GM18519 (cell line): ENCODE results near the gene SH3RF2.
"Not testable (repeated sequence)": the region's sequence is repeated elsewhere in the genome, so short reads cannot be mapped to it uniquely, and the experiment has no call there.

ENCODE experiments used
- ATAC-seq: cut with Tn5 transposase; IDR thresholded peaks from one replicate; pipeline ENCODE4 v1.9.1; 2021; ENCODE audit warnings: mild to moderate bottlenecking, moderate library complexity; ENCODE audit not compliant: unreplicated experiment, low FRiP score

SH3RF2 gene

GRCh38 chr5:146070746-146071145, 134.4 kb downstream of the SH3RF2 start:
- no peak for ATAC-seq

DNA sequence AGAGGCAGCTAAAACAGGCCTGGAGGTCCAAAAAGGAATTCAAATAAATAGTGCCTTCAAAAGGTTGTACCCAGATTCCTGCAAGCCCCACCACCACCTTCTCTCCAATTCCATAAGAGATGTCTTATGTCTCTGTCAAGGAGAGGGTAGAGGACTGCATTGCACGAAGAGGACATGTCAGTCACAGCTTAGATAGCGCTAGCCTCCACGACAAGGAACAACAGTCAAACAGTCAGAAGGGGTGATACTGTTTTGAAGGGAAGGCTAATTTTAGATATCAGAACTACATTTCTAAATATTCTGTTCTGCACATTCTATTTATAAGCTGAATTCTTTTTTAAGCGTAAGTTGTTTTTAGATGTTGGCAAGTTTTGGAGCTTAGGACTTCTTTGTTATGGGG, 134.8 kb downstream of the SH3RF2 start:
- no peak for ATAC-seq

GRCh38 chr5:146072595-146072994, 136.2 kb downstream of the SH3RF2 start:
- no peak for ATAC-seq

DNA sequence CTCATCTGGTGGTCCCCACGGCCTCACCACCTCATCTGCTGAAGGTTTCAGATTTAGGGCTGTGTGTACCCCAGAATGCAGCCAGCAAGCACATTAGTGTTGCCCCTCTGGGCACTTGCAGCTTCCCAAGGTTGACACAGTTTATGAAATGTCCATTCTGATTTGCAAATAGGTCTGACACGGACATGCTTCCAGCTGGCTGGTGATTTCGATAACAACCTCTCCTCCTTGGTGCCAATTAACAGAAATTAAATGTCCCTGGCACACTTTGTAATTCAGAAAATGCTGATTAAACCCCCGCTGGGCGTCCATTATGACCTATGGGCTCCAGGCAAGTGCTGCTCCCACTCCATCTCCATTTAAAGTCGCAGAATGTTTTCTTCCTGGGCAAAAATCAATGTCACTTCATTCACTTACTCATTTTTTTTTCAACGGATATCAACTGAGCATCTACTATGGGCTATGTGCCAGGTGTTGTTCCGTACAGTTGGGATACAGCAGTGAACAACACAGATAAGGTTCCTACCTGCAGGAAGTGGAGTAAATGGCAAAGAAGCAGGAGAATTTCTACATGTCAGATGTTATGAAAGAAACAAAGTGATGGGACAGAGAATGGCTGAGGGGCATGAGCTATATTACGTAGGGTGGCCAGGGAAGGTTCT, 137.0 kb downstream of the SH3RF2 start:
- ATAC-seq, result no peak

DNA sequence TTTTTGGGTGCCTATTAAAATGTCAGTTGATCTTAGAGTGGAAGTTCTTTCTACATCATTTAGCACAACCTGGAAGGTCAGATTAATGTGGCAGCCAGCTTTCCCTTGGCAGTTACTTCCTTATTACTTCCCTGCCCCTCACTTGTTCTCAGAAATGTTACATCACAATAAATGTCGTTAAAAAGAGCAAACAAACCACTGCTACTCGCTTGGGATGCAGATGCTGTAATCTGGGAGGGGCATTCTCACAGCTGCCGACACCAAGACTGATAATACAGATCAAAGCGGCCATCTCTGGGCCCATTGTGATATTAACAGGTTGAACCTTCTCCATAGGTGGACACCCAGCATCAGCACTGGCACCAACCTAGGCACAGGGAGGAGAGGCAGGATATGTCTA, 139.7 kb downstream of the SH3RF2 start:
- ATAC-seq, result no peak

DNA sequence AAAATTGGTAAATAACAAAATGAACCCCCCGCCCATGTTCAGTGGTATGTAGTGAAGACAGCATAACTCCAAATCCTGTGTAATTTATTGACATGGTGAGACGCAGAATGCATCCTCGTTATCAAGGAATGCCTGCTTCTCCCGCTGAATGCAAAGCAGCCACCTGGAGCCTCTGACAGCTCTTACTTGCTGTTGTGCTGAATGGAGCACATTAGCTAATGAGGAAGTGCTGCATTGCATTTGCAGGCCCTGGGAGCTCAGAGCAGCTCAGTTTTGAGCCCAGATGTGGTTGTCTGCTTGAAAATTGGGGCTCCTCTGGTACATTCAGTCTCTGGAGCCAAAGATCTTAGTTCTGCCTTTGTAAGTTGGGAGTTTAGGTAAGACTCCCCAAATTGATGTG, 140.1 kb downstream of the SH3RF2 start:
- ATAC-seq, result no peak

DNA sequence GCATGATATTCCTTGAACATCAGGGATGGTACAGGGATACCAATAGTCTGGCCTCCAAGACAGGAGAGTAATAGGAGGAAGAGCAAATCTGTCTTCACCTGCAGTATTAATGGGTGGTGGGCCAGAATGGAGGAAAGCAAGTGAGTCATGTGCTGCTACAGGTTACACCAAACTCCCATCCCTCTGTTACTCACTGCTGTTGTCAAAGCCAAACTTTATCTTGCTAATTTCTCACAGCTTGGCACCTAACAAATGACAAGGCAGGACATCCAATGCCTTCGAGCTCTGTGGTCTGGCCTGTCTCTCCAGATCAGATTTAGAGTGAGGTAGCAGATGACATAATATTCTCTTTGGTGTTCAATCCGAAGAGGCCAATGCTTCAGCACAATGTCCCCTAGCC, 142.2 kb downstream of the SH3RF2 start:
- no peak for ATAC-seq

DNA sequence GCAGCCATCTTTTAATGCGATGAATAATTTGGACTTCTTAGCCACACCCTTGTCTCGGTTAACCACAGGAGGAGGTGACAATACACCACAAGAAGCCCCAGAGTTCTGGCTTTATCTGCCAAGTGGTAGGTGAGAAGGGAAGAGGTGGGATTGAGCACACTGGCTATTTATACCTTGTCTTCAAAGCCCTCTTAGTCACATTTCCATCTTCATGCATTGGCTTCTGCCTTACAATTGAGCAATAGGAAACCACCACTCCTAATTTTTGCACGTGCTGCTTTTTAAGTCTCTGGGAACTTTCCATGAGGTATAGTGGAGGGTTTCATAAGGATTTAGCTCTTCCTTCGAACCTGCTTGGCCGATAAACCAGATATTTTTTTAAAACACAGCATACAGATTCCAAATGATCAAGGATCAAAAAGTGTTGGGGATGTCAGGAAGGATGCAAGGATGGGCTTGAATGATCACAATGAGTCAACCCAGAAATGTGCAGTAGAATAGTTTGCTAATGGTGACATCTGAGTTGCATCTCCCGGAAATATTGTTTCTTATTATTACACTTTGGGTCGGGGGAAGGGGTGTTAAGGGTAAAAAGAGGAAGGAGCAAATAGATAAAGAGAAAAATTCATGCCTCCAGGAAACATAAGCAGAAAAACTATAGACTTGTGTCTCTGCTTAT, 143.5 kb downstream of the SH3RF2 start:
- no peak for ATAC-seq

- no peak for ATAC-seq
These were observed 145.2 kb downstream of the SH3RF2 start for GRCh38 chr5:146081556-146081955.

- peak; percentile 84 for ATAC-seq
These were observed 146.4 kb downstream of the SH3RF2 start for GRCh38 chr5:146082798-146083197.

DNA sequence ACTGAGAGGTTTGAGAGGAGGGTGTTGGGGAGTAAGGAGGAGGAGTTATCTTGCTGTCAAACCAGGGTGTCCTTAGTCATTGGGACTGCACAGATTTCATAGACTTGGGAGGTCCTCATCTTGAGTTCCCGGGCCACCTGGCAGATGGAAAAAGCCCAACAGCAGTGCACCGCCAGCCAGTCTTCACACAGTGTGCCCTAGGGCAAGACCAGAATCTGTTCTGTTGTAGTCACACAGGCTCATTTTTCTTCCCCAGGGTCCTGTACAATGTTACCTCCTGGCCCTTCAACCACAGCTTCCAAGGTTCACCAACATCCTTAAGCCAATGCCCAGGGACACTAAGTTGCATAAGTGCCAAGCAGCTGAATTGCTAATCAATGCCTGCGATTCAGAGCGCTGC, 148.0 kb downstream of the SH3RF2 start:
- ATAC-seq, result no peak

GRCh38 chr5:146088098-146088497, 151.7 kb downstream of the SH3RF2 start:
- no peak for ATAC-seq

DNA sequence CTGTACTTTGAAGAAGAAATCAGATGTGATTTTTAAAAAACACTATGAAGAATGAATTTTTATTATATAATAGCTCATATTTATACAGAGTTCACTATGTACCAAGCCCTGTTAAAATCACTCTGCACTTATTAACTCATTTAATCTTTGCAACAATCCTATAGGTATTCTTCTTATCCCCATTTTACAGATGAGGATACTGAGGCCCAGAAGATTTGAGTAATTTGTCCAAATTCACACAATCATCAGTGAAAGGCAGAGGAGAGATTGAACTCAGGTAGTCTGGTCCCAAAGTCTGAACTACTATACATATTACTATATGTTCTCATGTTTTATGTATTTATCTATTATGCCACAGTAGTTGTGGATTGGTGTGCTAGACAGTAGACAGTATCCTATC, 152.9 kb downstream of the SH3RF2 start:
- ATAC-seq, result no peak

DNA sequence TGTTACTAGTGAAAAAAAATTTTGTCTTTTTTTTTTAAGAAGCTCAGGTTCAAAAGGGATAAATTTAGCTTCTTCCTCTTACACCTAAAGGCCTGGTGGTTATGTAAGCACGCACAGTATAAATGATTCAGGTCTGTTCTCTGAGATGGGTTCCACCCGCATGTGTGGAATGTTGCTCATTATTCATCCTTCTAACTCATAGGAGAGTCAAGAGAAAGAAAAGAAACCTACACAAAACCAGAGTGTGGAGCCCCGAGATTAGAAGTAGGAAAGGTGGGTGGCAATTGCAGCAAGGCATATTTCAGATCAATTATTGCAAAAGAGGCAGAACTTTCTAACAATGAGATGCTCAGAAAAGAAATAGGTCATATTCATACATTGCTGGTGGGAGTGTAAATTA, 155.5 kb downstream of the SH3RF2 start:
- no peak for ATAC-seq

DNA sequence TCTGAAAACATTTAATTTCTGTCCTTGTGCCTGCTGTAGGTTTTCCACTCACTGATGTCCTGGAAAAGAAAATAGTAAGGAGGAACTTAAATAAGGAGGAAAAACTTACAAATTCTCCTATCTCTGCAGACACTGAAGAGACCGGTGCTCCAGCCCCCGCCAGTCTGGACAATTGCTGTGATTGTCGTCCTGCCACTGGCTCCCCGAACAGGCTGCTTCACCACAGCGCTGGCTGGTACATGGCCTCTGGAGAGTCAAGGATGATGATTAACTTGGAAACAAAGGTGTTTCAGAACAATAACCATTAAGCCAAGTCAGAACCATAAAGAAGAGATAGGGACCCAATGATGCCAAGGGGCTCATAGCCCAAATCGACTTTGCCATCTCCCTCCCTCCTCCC, 161.7 kb downstream of the SH3RF2 start:
- no peak for ATAC-seq

DNA sequence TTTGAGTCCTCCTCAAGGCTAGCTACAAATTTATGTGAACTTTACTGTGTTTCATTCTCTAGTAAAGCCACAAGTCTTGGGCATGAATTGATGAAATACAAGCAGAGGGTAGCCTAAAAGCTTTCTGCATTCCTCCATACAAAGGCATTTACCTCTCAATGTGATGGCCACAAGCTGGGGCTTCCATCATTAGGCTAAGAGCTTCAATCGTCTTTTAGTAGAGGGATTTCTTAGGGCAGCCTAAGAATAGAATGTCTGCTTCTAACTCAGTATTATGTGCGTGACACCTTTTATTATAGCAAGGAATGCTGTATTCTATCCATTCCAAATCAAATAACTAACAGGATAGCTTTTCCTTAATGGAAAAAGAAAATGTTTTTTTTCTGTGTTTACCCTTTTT, 165.3 kb downstream of the SH3RF2 start:
- no peak for ATAC-seq

DNA sequence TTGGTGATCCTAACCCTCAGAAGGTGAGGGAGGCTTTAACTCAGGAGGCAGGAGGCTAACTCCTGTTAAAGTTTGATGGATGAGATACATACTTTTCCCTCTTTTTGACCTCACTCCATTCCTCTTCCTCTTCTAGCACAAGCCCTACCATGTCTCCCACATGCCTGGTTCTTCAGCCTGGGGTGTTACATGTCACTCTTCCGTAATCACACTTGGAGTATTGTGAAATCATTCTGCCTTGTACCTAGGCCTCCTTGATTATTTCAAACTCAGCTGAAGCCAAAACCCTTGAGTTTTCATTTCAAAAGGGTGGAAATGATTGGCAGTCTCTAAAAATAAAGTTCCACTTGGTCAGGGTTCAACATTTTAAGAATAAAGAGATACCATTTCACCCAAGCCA, 167.2 kb downstream of the SH3RF2 start:
- ATAC-seq, result no peak

DNA sequence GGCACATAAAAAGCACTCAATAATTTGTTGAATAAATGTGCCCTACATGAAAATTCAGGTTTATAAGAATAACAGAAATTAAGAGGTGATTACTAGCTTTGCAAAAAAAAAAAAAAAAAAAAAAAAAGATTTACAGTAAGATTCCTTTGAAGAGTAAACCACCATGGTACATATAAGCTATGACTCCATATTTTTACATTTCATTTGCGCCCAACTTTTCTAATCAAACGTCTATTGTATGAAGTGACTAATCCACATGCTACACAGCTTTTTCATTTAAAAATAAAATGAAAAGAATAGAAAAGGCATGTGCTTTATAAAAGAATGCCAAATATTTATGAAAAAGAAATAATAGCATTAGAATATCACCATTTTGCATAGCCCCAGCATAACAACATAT, 169.1 kb downstream of the SH3RF2 start, which contains the start of gene PLAC8L1:
Gene PLAC8L1 (minus strand): TSS at position 101 of the 400 bp plus-strand sequence. CDS start 1,266 bp downstream, outside the sequence.
- no peak for ATAC-seq

GRCh38 chr5:146107901-146108300, 171.5 kb downstream of the SH3RF2 start:
- ATAC-seq, result no peak

DNA sequence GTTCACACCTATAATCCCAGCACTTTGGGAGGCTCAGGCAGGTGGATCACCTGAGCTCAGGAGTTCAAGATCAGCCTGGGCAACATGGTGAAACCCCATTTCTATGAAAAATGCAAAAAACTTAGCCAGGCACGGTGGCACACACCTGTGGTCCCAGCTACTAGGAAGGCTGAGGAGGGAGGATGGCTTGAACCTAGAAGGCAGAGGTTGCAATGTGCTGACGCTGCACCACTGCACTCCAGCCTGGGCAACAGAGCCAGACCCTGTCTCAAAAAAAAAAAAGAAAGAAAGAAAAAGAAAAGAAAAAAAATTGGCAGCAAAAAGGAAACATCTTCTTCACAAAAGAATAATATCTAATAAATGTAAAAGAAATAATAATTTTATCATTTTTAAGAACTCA, 172.5 kb downstream of the SH3RF2 start:
- not testable (repeated sequence) for ATAC-seq

DNA sequence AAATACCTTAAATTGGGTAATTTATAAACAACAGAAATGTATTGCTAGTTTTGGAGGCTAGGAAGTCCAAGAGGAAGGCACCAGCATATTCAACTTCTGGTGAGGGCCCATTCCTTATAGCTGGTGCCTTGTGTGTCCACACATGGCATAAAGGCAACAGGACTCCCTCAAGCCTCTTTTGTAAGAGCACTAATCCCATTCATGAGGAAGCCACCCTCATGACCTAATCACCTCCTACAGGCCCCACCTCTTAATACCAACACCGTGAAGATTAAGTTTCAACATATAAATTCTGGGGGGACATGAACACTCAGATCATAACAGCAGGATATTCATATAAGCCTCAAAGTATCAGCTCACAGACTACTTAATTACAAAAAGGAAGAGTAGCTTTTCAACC, 173.0 kb downstream of the SH3RF2 start:
- ATAC-seq, result no peak

DNA sequence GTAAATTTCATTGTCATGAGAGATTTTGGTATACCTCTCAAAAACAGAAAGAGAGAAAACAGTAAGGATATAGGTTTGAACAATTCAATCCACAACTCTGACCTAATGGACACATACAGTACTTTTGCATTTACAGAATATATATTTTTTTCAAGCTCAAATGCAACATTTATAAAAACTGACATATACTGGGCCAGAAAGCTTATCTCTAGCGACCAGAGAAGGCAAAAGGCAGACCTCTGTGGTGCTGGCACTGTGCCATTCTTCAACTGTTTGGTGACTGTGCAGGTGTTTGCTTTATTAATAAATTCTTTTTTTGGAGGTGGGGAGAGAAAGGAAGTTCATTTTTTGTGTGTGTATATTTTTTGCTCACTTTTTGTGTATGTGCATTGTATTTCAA, 175.0 kb downstream of the SH3RF2 start:
- no peak for ATAC-seq
